Lung (tissue), 12 donors: ENCODE measurements around the gene SMARCE1. TPM values are rescaled to one million over a fixed set of nuclear protein-coding genes. Genes with fewer than 3 reads are reported as not detected.
A peak's percentile ranks its signal among the peaks of the same experiment; 100 is the strongest.

Experiments used
- ATAC-seq: fragments of 200-7000 bp; cut with Tn5 transposase; one replicate; pipeline ENCODE4 v1.9.1; 2020; ENCODE audit warnings: moderate number of reproducible peaks; ENCODE audit not compliant: insufficient read depth, low FRiP score
- DNase-seq, 3 donors: peaks; one replicate each; pipeline ENCODE4 v3.0.0-alpha.2; 2013 to 2017
- H3K27ac ChIP-seq, 2 donors: one replicate each; pipeline ENCODE4 v1.5.1; 2013; ENCODE audit warnings: mild to moderate bottlenecking in 2 of 2, moderate library complexity in 2 of 2, control low read depth in 1 of 2, inconsistent platforms in 1 of 2, low read depth in 1 of 2, low read length in 1 of 2
- H3K27me3 ChIP-seq, 3 donors: one replicate each; pipeline ENCODE4 v1.5.1; 2013; ENCODE audit warnings: low read length in 2 of 3; ENCODE audit not compliant: control insufficient read depth in 3 of 3, insufficient read depth in 3 of 3
- H3K36me3 ChIP-seq, 4 donors: one replicate each; pipeline ENCODE4 v1.5.1; 2013; ENCODE audit warnings: low read length in 4 of 4, mild to moderate bottlenecking in 1 of 4, moderate library complexity in 1 of 4; ENCODE audit not compliant: control insufficient read depth in 4 of 4, insufficient read depth in 4 of 4
- H3K4me1 ChIP-seq, 5 donors: one replicate each; pipeline ENCODE4 v1.5.1; 2013; ENCODE audit warnings: low read length in 5 of 5, mild to moderate bottlenecking in 2 of 5, moderate library complexity in 1 of 5; ENCODE audit not compliant: control insufficient read depth in 5 of 5, insufficient read depth in 5 of 5
- H3K4me3 ChIP-seq: one replicate; pipeline ENCODE4 v1.5.1; 2013; ENCODE audit warnings: mild to moderate bottlenecking, control low read depth, moderate library complexity
- H3K9ac ChIP-seq, 2 donors: one replicate each; pipeline ENCODE4 v1.5.1; 2013; ENCODE audit warnings: low read length in 2 of 2, control low read depth in 1 of 2; ENCODE audit not compliant: insufficient read depth in 1 of 2
- H3K9me3 ChIP-seq, 4 donors: one replicate each; pipeline ENCODE4 v1.5.1; 2013; ENCODE audit warnings: low read length in 3 of 4, mild to moderate bottlenecking in 1 of 4, moderate library complexity in 1 of 4; ENCODE audit not compliant: control insufficient read depth in 4 of 4, insufficient read depth in 3 of 4
- CTCF ChIP-seq: IDR thresholded peaks from 2 replicates; pipeline ENCODE4 v1.5.1; 2012; ENCODE audit warnings: mild to moderate bottlenecking; ENCODE audit errors: control extremely low read depth, extremely low read depth
- WGBS, 2 donors: extraction: QIAGEN DNeasy Blood & Tissue Kit; methylation state at CpG; one replicate each; pipeline ENCODE4 v1.1.7; 2013; 5-methylcytosine and 5-hydroxymethylcytosine counted together
- polyA plus RNA-seq, 2 donors: library from polyadenylated mRNA; stranded (reverse); fragments of 200-250 nt; gene quantifications; one replicate each; pipeline ENCODE4 v1.2.1, GENCODE V29; 2013
- total RNA-seq, 2 donors: library from RNA; depleted of rRNA in 1 of 2; stranded (reverse); fragments of >200 nt in 1 of 2; gene quantifications; one replicate each; pipeline ENCODE4 v1.2.1, GENCODE V29; 2014 to 2021
- donor health status: control.
- donor health status: control.
- donor health status: Bipolar disorder and iron deficiency.
- donor health status: healthy.
- donor health status: DM: yes; HTN: yes; CAD: no.

SMARCE1 gene
- total and polyA plus RNA-seq, 4 donors: 55.2 to 137 (median 67.3) TPM

GRCh38 chr17:40623419-40624210 is 24.0 kb downstream of the SMARCE1 start:
- Histone ChIP-seq H3K9me3 (no peaks in the 10 kb centered on the region), H3K4me3 (no peak overlapping the region), H3K36me3 (peaks cover 0 to 10% (median 5%) of the 10 kb centered on the region in 4 donors), H3K9ac (no peak overlapping the region), H3K27ac (no peak overlapping the region), H3K27me3 (peaks cover 0 to 2% (median 0%) of the 10 kb centered on the region in 3 donors), H3K4me1 (peaks cover 0 to 12% (median 0%) of the 10 kb centered on the region in 5 donors)
- no peak for DNase-seq
- no peak for ATAC-seq
- WGBS, 2 donors: 84 to 90% methylated on average over 12 of the region's 12 CpGs
- TF ChIP-seq CTCF: no peak

GRCh38 chr17:40622509-40622928 is 25.1 kb downstream of the SMARCE1 start:
- ATAC-seq: no peak
- DNase-seq: no peak
- no peak overlapping the region for H3K4me3 ChIP-seq
- peaks cover 0 to 12% (median 0%) of the 10 kb centered on the region in 5 donors for H3K4me1 ChIP-seq
- no peaks in the 10 kb centered on the region for H3K9me3 ChIP-seq
- no peak overlapping the region for H3K9ac ChIP-seq
- peaks cover 0 to 2% (median 0%) of the 10 kb centered on the region in 3 donors for H3K27me3 ChIP-seq
- H3K27ac ChIP-seq: no peak overlapping the region
- no peak for TF ChIP-seq CTCF
- H3K36me3 ChIP-seq: peaks cover 0 to 5% (median 2%) of the 10 kb centered on the region in 4 donors
- 15 to 41% methylated on average over 3 of the region's 3 CpGs for WGBS, 2 donors

- no peak overlapping the region for H3K27ac ChIP-seq
- H3K4me3 ChIP-seq: no peak overlapping the region
- H3K9ac ChIP-seq: no peak overlapping the region
- peaks cover 0 to 12% (median 0%) of the 10 kb centered on the region in 5 donors for H3K4me1 ChIP-seq
- H3K9me3 ChIP-seq: peaks cover 0 to 1% (median 0%) of the 10 kb centered on the region in 4 donors
- H3K27me3 ChIP-seq: peaks cover 0 to 2% (median 0%) of the 10 kb centered on the region in 3 donors
- TF ChIP-seq CTCF: no peak
- DNase-seq (peak in 2 of 3 donors; percentile 73 to 76), ATAC-seq (no peak)
- no peaks in the 10 kb centered on the region for H3K36me3 ChIP-seq
- WGBS, 2 donors: 80% methylated on average over 8 of the region's 8 CpGs
These were observed 26.0 kb downstream of the SMARCE1 start for GRCh38 chr17:40621578-40621977.
